22Rv1 (cell line): ENCODE results near the gene ITGB3BP.

ENCODE experiments used
- ZFX ChIP-seq: fragments of 450-650 bp; IDR thresholded peaks from 2 replicates; pipeline ENCODE4 v1.6.1; 2017; ENCODE audit warnings: antibody characterized with exemption, borderline replicate concordance
- TF ChIP-seq, protein P1 (sequence below): fragments of 450-650 bp; IDR thresholded peaks from 2 replicates; pipeline ENCODE4 v1.5.1; 2017; ENCODE audit warnings: mild to moderate bottlenecking

DNA sequence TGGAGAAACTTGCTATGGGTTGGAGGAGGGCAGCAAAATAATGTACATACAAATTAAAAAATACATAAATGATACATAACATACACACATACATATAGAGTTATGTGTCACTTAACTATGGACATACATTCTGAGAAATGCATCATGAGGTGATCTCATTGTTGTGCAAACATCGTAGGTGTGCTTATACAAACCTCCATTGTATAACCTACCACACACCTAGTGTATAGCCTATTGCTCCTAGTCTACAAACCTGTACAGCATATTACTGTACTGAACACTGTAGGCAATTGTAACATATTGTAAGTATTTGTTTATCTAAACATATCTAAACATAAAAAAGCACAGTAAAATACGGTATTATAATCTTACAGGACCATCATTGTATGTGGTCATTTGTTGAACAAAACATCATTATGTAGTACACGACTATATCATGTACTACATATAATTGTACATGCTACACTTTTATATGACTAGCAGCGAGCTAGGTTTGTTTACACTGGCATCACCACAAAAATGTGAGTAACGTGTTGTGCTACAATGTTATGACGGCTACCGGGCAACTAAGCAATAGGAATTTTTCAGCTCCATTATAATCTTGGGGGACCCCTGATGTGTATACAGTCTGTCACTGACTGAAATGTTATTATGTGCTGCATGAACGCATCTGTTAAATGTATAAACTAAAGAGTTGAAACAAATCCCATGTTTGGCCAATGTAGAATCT is 35.5 kb downstream of the ITGB3BP start:
- TF ChIP-seq, protein P1, sequence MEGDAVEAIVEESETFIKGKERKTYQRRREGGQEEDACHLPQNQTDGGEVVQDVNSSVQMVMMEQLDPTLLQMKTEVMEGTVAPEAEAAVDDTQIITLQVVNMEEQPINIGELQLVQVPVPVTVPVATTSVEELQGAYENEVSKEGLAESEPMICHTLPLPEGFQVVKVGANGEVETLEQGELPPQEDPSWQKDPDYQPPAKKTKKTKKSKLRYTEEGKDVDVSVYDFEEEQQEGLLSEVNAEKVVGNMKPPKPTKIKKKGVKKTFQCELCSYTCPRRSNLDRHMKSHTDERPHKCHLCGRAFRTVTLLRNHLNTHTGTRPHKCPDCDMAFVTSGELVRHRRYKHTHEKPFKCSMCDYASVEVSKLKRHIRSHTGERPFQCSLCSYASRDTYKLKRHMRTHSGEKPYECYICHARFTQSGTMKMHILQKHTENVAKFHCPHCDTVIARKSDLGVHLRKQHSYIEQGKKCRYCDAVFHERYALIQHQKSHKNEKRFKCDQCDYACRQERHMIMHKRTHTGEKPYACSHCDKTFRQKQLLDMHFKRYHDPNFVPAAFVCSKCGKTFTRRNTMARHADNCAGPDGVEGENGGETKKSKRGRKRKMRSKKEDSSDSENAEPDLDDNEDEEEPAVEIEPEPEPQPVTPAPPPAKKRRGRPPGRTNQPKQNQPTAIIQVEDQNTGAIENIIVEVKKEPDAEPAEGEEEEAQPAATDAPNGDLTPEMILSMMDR = no peak
- TF ChIP-seq ZFX = no peak
